ENCODE data around the gene FER1L5.

DNA sequence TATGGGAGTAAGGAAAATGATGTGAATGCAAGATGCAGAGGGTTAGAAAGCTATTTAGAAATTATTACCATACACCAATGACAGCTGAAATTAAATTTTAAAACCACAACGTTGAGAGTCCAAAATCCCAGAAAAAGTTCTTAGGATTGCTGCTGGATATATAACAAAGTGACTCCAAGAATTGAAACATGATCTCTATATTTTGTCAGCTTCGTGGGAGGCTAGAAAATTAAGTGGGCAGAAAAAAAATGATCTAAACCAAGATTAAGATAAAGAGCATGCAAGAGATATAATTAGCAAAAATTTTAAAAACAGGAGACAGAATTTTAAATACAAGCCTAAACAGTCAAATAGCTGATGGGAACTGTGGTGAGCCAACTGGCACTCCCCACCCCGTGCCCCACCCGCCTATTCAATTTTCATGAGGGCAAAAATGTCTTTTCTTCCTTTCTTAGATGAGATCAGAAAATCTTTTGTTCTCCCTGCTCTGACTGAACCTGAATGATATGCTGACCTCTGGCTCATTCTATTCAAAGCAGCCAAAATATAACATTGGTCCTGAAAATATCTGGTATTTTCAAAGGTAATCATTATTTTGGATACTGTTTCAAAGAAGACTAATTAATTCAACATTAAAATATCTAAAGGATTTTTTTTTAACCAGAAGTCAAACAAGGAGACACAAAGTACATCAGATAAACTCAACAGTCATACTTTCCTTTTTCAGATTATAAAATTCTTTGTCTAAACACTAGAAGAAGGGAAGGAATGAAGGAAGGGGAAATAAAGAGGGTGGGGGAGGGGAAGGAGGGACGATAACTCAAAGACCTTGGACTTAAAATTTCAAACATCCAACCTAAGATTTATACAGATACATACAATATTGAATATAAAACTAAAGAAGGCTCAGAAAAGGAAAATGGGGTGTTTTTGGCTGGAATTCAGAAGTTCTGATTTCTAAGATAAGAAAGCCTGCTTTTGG, 16.7 kb upstream of the FER1L5 start:
- TF ChIP-seq, protein P1, sequence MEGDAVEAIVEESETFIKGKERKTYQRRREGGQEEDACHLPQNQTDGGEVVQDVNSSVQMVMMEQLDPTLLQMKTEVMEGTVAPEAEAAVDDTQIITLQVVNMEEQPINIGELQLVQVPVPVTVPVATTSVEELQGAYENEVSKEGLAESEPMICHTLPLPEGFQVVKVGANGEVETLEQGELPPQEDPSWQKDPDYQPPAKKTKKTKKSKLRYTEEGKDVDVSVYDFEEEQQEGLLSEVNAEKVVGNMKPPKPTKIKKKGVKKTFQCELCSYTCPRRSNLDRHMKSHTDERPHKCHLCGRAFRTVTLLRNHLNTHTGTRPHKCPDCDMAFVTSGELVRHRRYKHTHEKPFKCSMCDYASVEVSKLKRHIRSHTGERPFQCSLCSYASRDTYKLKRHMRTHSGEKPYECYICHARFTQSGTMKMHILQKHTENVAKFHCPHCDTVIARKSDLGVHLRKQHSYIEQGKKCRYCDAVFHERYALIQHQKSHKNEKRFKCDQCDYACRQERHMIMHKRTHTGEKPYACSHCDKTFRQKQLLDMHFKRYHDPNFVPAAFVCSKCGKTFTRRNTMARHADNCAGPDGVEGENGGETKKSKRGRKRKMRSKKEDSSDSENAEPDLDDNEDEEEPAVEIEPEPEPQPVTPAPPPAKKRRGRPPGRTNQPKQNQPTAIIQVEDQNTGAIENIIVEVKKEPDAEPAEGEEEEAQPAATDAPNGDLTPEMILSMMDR (IDR thresholded peaks at IDR 0.05; ENCODE audit: control extremely low read depth in 1 of 3, insufficient read depth in 1 of 3, low read depth in 1 of 3, low read length in 3 of 3) = no peak
- TF ChIP-seq POLR2A (IDR thresholded peaks at IDR 0.05; ENCODE audit: control extremely low read depth in 1 of 2, low read depth in 2 of 2, low read length in 2 of 2) = no peak
